H1 (cell line): ENCODE measurements around the gene RFNG. TPM values are rescaled to one million over a fixed set of nuclear protein-coding genes. Genes with fewer than 3 reads are reported as not detected.

Source experiments
- CTCF ChIA-PET: fragments of 300-600 bp; sonication (Branson Sonifier 250); formaldehyde crosslinking; loops from one replicate; lab custom pipeline; 2021; ENCODE audit not compliant: partially characterized antibody; lab: Charles Lee
- POLR2A ChIA-PET: fragments of 300-600 bp; sonication (Branson Sonifier 250); formaldehyde crosslinking; loops from one replicate; lab custom pipeline; 2021; ENCODE audit warnings: inconsistent platforms; ENCODE audit not compliant: partially characterized antibody; lab: Charles Lee
- DNase-seq, 2 experiments: peaks; one replicate each; pipeline versions ENCODE4 v3.0.0 to v3.0.0-alpha.2; 2010 to 2022; ENCODE audit warnings: low spot score in 2 of 2, low read depth in 1 of 2, mixed read lengths in 1 of 2
- FAIRE-seq: peaks from 2 replicates; lab custom pipeline; 2011; peaks lifted over from hg19 to GRCh38; lab: Jason Lieb, UNC
- H2AFZ ChIP-seq: 2 replicates; pipeline ENCODE4 v1.8.1; 2012; ENCODE audit warnings: low read length, inconsistent platforms
- H2AK5ac ChIP-seq: 2 replicates; pipeline ENCODE4 v1.6.1; 2013; ENCODE audit warnings: low read depth, low read length
- H2BK120ac ChIP-seq: replicated peaks from 2 replicates; pipeline ENCODE3; 2013; ENCODE audit warnings: low read depth, low read length, inconsistent platforms
- H2BK12ac ChIP-seq: 2 replicates; pipeline ENCODE4 v1.6.1; 2013; ENCODE audit warnings: low read depth, low read length
- H2BK15ac ChIP-seq: 2 replicates; pipeline ENCODE4 v1.6.1; 2013; ENCODE audit warnings: low read length
- H2BK20ac ChIP-seq: 2 replicates; pipeline ENCODE4 v1.6.1; 2013; ENCODE audit warnings: low read length
- H2BK5ac ChIP-seq: 2 replicates; pipeline ENCODE4 v1.6.1; 2013; ENCODE audit warnings: low read depth, low read length
- H3K14ac ChIP-seq: 2 replicates; pipeline ENCODE4 v1.6.1; 2013; ENCODE audit warnings: inconsistent platforms; ENCODE audit not compliant: insufficient read length
- H3K18ac ChIP-seq: 2 replicates; pipeline ENCODE4 v1.6.1; 2013; ENCODE audit warnings: low read length; ENCODE audit errors: extremely low read depth
- H3K23ac ChIP-seq: 2 replicates; pipeline ENCODE4 v1.6.1; 2013; ENCODE audit warnings: inconsistent platforms; ENCODE audit not compliant: insufficient read length
- H3K23me2 ChIP-seq: 2 replicates; pipeline ENCODE4 v1.6.1; 2013; ENCODE audit warnings: low read depth, low read length
- H3K27ac ChIP-seq: 2 replicates; pipeline ENCODE4 v1.6.1; 2011; ENCODE audit warnings: low read depth, low read length, inconsistent platforms
- H3K27me3 ChIP-seq, 4 experiments: replicated peaks in 1 of 4; 1 replicate in 1 of 4; 2 replicates in 3 of 4; pipeline versions ENCODE4 v1.6.1 to v1.8.1; 2011 to 2013; ENCODE audit warnings: low read length in 3 of 4, mild to moderate bottlenecking in 3 of 4, inconsistent platforms in 2 of 4, mixed read lengths in 2 of 4, moderate library complexity in 1 of 4; ENCODE audit not compliant: control insufficient read depth in 3 of 4, insufficient read depth in 3 of 4; ENCODE audit errors: extremely low read depth in 1 of 4
- H3K36me3 ChIP-seq, 4 experiments: 2 replicates each; pipeline versions ENCODE4 v1.6.1 to v1.8.1; 2011 to 2013; ENCODE audit warnings: mild to moderate bottlenecking in 4 of 4, low read length in 3 of 4, moderate library complexity in 2 of 4, control low read depth in 1 of 4, inconsistent platforms in 1 of 4; ENCODE audit not compliant: insufficient read depth in 4 of 4, control insufficient read depth in 2 of 4
- H3K4ac ChIP-seq: replicated peaks from 2 replicates; pipeline ENCODE3; 2013; ENCODE audit warnings: low read length, low read depth, mixed read lengths, inconsistent platforms; ENCODE audit not compliant: insufficient read length
- H3K4me1 ChIP-seq, 4 experiments: replicated peaks in 1 of 4; 1 replicate in 1 of 4; 2 replicates in 3 of 4; pipeline versions ENCODE4 v1.6.1 to v1.8.1; 2011 to 2013; ENCODE audit warnings: low read length in 3 of 4, inconsistent platforms in 2 of 4, mixed read lengths in 1 of 4; ENCODE audit not compliant: insufficient read depth in 4 of 4, control insufficient read depth in 3 of 4
- H3K4me2 ChIP-seq, 2 experiments: 2 replicates each; pipeline versions ENCODE4 v1.6.1 to v1.8.1; 2011 to 2013; ENCODE audit warnings: low read depth in 2 of 2, low read length in 2 of 2, control low read depth in 1 of 2, inconsistent platforms in 1 of 2, mild to moderate bottlenecking in 1 of 2; ENCODE audit not compliant: insufficient read depth in 1 of 2
- H3K4me3 ChIP-seq, 4 experiments: fragments of 200-600, 300-600 bp in 1 of 4; sonication (generic), shearing (Covaris generic), sonication (Bioruptor Twin) in 1 of 4; 2 replicates each; pipeline versions ENCODE4 v1.5.1 to v1.8.1; 2011 to 2016; ENCODE audit warnings: low read length in 4 of 4, low read depth in 3 of 4, control low read depth in 2 of 4, inconsistent platforms in 2 of 4, mild to moderate bottlenecking in 2 of 4, mixed read lengths in 1 of 4, moderate library complexity in 1 of 4; ENCODE audit not compliant: insufficient read depth in 2 of 4; ENCODE audit errors: extremely low read depth in 1 of 4
- H3K56ac ChIP-seq: replicated peaks from 2 replicates; pipeline ENCODE3; 2013; ENCODE audit warnings: low read depth, mild to moderate bottlenecking, mixed read lengths, low read length, inconsistent platforms; ENCODE audit not compliant: insufficient read length
- H3K79me1 ChIP-seq: 2 replicates; pipeline ENCODE4 v1.6.1; 2013; ENCODE audit warnings: low read depth, low read length, control low read depth
- H3K79me2 ChIP-seq, 2 experiments: 2 replicates each; pipeline versions ENCODE4 v1.6.1 to v1.8.1; 2012 to 2013; ENCODE audit warnings: low read length in 2 of 2, mild to moderate bottlenecking in 2 of 2, inconsistent platforms in 1 of 2; ENCODE audit not compliant: insufficient read depth in 2 of 2, control insufficient read depth in 1 of 2
- H3K9ac ChIP-seq, 4 experiments: replicated peaks in 1 of 4; 1 replicate in 1 of 4; 2 replicates in 3 of 4; pipeline versions ENCODE4 v1.6.1 to v1.8.1; 2011 to 2013; ENCODE audit warnings: low read depth in 3 of 4, low read length in 3 of 4, control low read depth in 2 of 4, mild to moderate bottlenecking in 2 of 4, moderate library complexity in 2 of 4, inconsistent platforms in 1 of 4; ENCODE audit errors: extremely low read depth in 1 of 4
- H3K9me3 ChIP-seq, 2 experiments: 2 replicates each; pipeline versions ENCODE4 v1.6.1 to v1.8.1; 2012 to 2013; ENCODE audit warnings: mild to moderate bottlenecking in 2 of 2, moderate library complexity in 2 of 2, control low read depth in 1 of 2, inconsistent platforms in 1 of 2, low read depth in 1 of 2, low read length in 1 of 2, mixed read lengths in 1 of 2; ENCODE audit not compliant: insufficient read depth in 2 of 2
- H4K20me1 ChIP-seq, 2 experiments: replicated peaks in 1 of 2; 2 replicates each; pipeline versions ENCODE3 to v1.8.1; 2011 to 2013; ENCODE audit warnings: inconsistent platforms in 2 of 2, low read length in 2 of 2, mild to moderate bottlenecking in 1 of 2; ENCODE audit not compliant: insufficient read depth in 2 of 2, control insufficient read depth in 1 of 2
- H4K5ac ChIP-seq: 2 replicates; pipeline ENCODE4 v1.6.1; 2013; ENCODE audit warnings: low read length, low read depth, mixed read lengths, inconsistent platforms; ENCODE audit not compliant: insufficient read length
- H4K8ac ChIP-seq: 2 replicates; pipeline ENCODE4 v1.8.0; 2013; ENCODE audit warnings: mild to moderate bottlenecking, moderate library complexity, low read length, inconsistent platforms; ENCODE audit not compliant: insufficient read depth; ENCODE audit errors: extremely low read depth
- H4K91ac ChIP-seq: replicated peaks from 2 replicates; pipeline ENCODE3; 2013; ENCODE audit warnings: low read length, mixed read lengths, inconsistent platforms; ENCODE audit not compliant: insufficient read length
- BCL11A ChIP-seq, 2 experiments: IDR thresholded peaks; one replicate each; pipeline ENCODE4 v1.6.1; 2011; ENCODE audit warnings: low read depth in 2 of 2, low read length in 2 of 2, mild to moderate bottlenecking in 2 of 2
- CBX5 ChIP-seq: fragments of 300-800, 300-1000 bp; sonication (generic); IDR thresholded peaks from 2 replicates; pipeline ENCODE4 v1.7.1; 2016; ENCODE audit warnings: antibody characterized with exemption, low read length, low read depth
- E2F6 ChIP-seq: IDR thresholded peaks from 2 replicates; pipeline ENCODE4 v1.6.1; 2012; ENCODE audit warnings: inconsistent platforms
- KDM4A ChIP-seq: IDR thresholded peaks from one replicate; pipeline ENCODE4 v1.7.1; 2012; ENCODE audit warnings: low read depth, mild to moderate bottlenecking, moderate library complexity, low read length, inconsistent platforms; ENCODE audit not compliant: severe bottlenecking
- KDM5A ChIP-seq: fragments of 200-600 bp; IDR thresholded peaks from 2 replicates; pipeline ENCODE4 v1.7.1; 2012; ENCODE audit warnings: mild to moderate bottlenecking, low read length, inconsistent platforms, mixed read lengths
- RNF2 ChIP-seq: fragments of 200-900, 300-1000 bp; sonication (generic); IDR thresholded peaks from 2 replicates; pipeline ENCODE4 v1.7.1; 2016; ENCODE audit warnings: borderline replicate concordance, low read depth, mild to moderate bottlenecking, antibody characterized with exemption, low read length; ENCODE audit not compliant: poor library complexity, severe bottlenecking; ENCODE audit errors: missing control alignments
- SAP30 ChIP-seq: fragments of 300-600 bp; sonication (generic); IDR thresholded peaks from 2 replicates; pipeline ENCODE4 v1.7.1; 2012; ENCODE audit warnings: low read length, moderate library complexity, mild to moderate bottlenecking, inconsistent platforms; ENCODE audit not compliant: insufficient read depth, insufficient replicate concordance
- SP1 ChIP-seq: IDR thresholded peaks from 2 replicates; pipeline ENCODE4 v1.6.1; 2011; ENCODE audit warnings: low read depth, low read length
- SUZ12 ChIP-seq: fragments of 200-600 bp; sonication (generic); IDR thresholded peaks from 2 replicates; pipeline ENCODE4 v1.6.1; 2012; ENCODE audit warnings: mild to moderate bottlenecking, inconsistent platforms, low read length, moderate library complexity, mixed read lengths
- WGBS, 2 experiments: shearing (Covaris generic) in 1 of 2; methylation state at CpG; one replicate each; pipeline versions ENCODE4 v1.1.6 to v1.1.7; 2013 to 2015; ENCODE audit warnings: low lambda C conversion rate in 2 of 2, mixed read lengths in 2 of 2, inconsistent platforms in 1 of 2, low coverage in 1 of 2, missing lambda C conversion rate in 1 of 2; ENCODE audit not compliant: insufficient replicate concordance in 2 of 2, insufficient coverage in 1 of 2, insufficient read length in 1 of 2; ENCODE audit errors: extremely low coverage in 1 of 2, missing lambda C conversion rate in 1 of 2; 5-methylcytosine and 5-hydroxymethylcytosine counted together
- polyA plus RNA-seq, 7 experiments: library from polyadenylated mRNA; depleted of rRNA in 3 of 7; stranded (reverse) in 5 of 7; unstranded in 2 of 7; fragments of >200 nt in 5 of 7; fragments of 200-250 nt in 2 of 7; gene quantifications; 1 replicate in 5 of 7; 2 replicates in 1 of 7; 4 replicates in 1 of 7; pipeline versions ENCODE4 v1.2.1 to v1.2.3, GENCODE V29; 2011 to 2013; ENCODE audit warnings: missing spikeins in 2 of 7, mixed read lengths in 2 of 7
- total RNA-seq: library from RNA; stranded (reverse); fragmentation: NEBNext Ultra II Directional; extraction: Animal tissue kit (Norgen Biotek cat#: 25700); gene quantifications from 2 replicates; pipeline ENCODE4 v1.2.1, GENCODE V29; 2021

The RFNG gene
- total and polyA plus RNA-seq, 2 of the 8 experiments (the other 6 are each of a cell fraction or from before 2014, with no cell fraction given) = 26.7 to 28.4 TPM

- H3K14ac ChIP-seq = no peak overlapping the region
- no peak for FAIRE-seq
- H3K56ac ChIP-seq = no peak overlapping the region
- no peak overlapping the region for H3K23ac ChIP-seq
- no peaks in the 10 kb centered on the region; a peak in 1 of 8 replicates for H3K36me3 ChIP-seq
- DNase-seq = no peak
- H3K18ac ChIP-seq = no peak overlapping the region
- H4K8ac ChIP-seq = no peak overlapping the region
- H3K23me2 ChIP-seq = peaks cover 9% of the 10 kb centered on the region; the same call in 1 of the 2 replicates
- no peak overlapping the region for H2AK5ac ChIP-seq
- H3K4me2 ChIP-seq = peak overlapping the region; percentile 73 to 90
- H3K9ac ChIP-seq = no peak overlapping the region
- peak overlapping the region; percentile 85; the same call in 1 of the 2 replicates for H2AFZ ChIP-seq
- peak overlapping the region; percentile 71; the same call in 1 of the 2 replicates for H2BK12ac ChIP-seq
- CTCF ChIA-PET = interaction anchor here (0.6 to 4.1 kb wide), 16 partner anchors 8 to 142 kb away, joined by 3 to 21 read pairs (median 4); partner anchors contain the start of genes GPS1 and RFNG
- peaks cover 0 to 4% (median 0%) of the 10 kb centered on the region in 4 experiments; a peak in 1 of 7 replicates for H3K27me3 ChIP-seq
- no peak overlapping the region for H4K5ac ChIP-seq
- no peak overlapping the region for H2BK5ac ChIP-seq
- 29% methylated on average over 10 of the region's 10 CpGs; no CpG with 5 or more reads in 1 of the 2 experiments for WGBS, 2 experiments
- H4K91ac ChIP-seq = no peak overlapping the region
- H3K79me2 ChIP-seq = no peaks in the 10 kb centered on the region; a peak in 1 of 4 replicates
- H2BK120ac ChIP-seq = no peak overlapping the region
- H3K4ac ChIP-seq = no peak overlapping the region
- H2BK15ac ChIP-seq = no peak overlapping the region
- peaks cover 2 to 11% of the 10 kb centered on the region in 2 experiments for H4K20me1 ChIP-seq
- POLR2A ChIA-PET = interaction anchor here (0.9 to 1.8 kb wide), 7 partner anchors 14 to 168 kb away, joined by 3 to 9 read pairs (median 6); partner anchors contain the start of genes CENPX, FASN, GPS1 and LRRC45
- no peak for TF ChIP-seq SUZ12
- TF ChIP-seq BCL11A (IDR thresholded peaks at IDR 0.05; ENCODE audit: low read depth in 2 of 2, low read length in 2 of 2) = no peak
- TF ChIP-seq RNF2 = no peak
- no peak for TF ChIP-seq SAP30
- TF ChIP-seq SP1 = no peak
- TF ChIP-seq CBX5 = no peak
- TF ChIP-seq KDM4A = no peak
- no peak for TF ChIP-seq KDM5A
- TF ChIP-seq E2F6 = no peak
- no peak overlapping the region for H3K27ac ChIP-seq
- H3K79me1 ChIP-seq = no peaks in the 10 kb centered on the region; the same call in 1 of the 2 replicates
- no peaks in the 10 kb centered on the region for H3K9me3 ChIP-seq
- peak overlapping the region in 1 of 4 experiments; percentile 77; a peak in 4 of 8 replicates for H3K4me3 ChIP-seq
- peaks cover 3 to 12% (median 4%) of the 10 kb centered on the region in 4 experiments; a peak in 6 of 7 replicates for H3K4me1 ChIP-seq
- no peak overlapping the region for H2BK20ac ChIP-seq
These were observed 13.8 kb downstream of the RFNG start for GRCh38 chr17:82037889-82038195.
